ENCODE data around the gene RNF175.

Gene RNF175

GRCh38 chr4:153713866-153714646 lies 45.8 kb downstream of the RNF175 start:
- Mint-ChIP-seq H3K27me3 (no peaks in the 10 kb centered on the region), H3K27ac (no peak overlapping the region), H3K9me3 (no peaks in the 10 kb centered on the region), H3K4me1 (ENCODE audit: low read depth) (peaks cover 9% of the 10 kb centered on the region), H3K36me3 (ENCODE audit: low read depth) (peaks cover 14% of the 10 kb centered on the region), H3K4me3 (no peak overlapping the region)
- intact Hi-C loops (cut with micrococcal nuclease): no loop called here

- no peaks in the 10 kb centered on the region for H3K9me3 Mint-ChIP-seq
These were observed 49.1 kb downstream of the RNF175 start for GRCh38 chr4:153710681-153711080.

GRCh38 chr4:153706519-153706918 lies 53.3 kb downstream of the RNF175 start:
- Mint-ChIP-seq H3K27me3 (no peaks in the 10 kb centered on the region), H3K9me3 (no peaks in the 10 kb centered on the region), H3K4me3 (no peak overlapping the region), H3K27ac (peak overlapping the region; percentile 51), H3K4me1 (ENCODE audit: low read depth) (peaks cover 31% of the 10 kb centered on the region), H3K36me3 (ENCODE audit: low read depth) (peaks cover 44% of the 10 kb centered on the region)
- intact Hi-C loops (cut with micrococcal nuclease): no loop called here

More at GRCh38 chr4:153710681-153711080, 49.1 kb downstream of the RNF175 start:
- no peaks in the 10 kb centered on the region for H3K27me3 Mint-ChIP-seq
- peaks cover 31% of the 10 kb centered on the region for H3K4me1 Mint-ChIP-seq (ENCODE audit: low read depth)
- H3K27ac Mint-ChIP-seq: no peak overlapping the region
- no peak overlapping the region for H3K4me3 Mint-ChIP-seq
- intact Hi-C loops (cut with micrococcal nuclease): no loop called here
- peaks cover 19% of the 10 kb centered on the region for H3K36me3 Mint-ChIP-seq (ENCODE audit: low read depth)

- Mint-ChIP-seq H3K36me3 (ENCODE audit: low read depth) (peaks cover 44% of the 10 kb centered on the region), H3K9me3 (no peaks in the 10 kb centered on the region), H3K27me3 (no peaks in the 10 kb centered on the region), H3K27ac (peak overlapping the region; percentile 51), H3K4me3 (peak overlapping the region; percentile 30), H3K4me1 (ENCODE audit: low read depth) (peaks cover 31% of the 10 kb centered on the region)
- intact Hi-C loops (cut with micrococcal nuclease): no loop called here
These were observed 53.9 kb downstream of the RNF175 start for GRCh38 chr4:153705743-153706468.

GRCh38 chr4:153704522-153704921 lies 55.3 kb downstream of the RNF175 start:
- Mint-ChIP-seq H3K4me3 (no peak overlapping the region), H3K27ac (no peak overlapping the region), H3K36me3 (ENCODE audit: low read depth) (peaks cover 42% of the 10 kb centered on the region), H3K4me1 (ENCODE audit: low read depth) (peaks cover 31% of the 10 kb centered on the region), H3K9me3 (no peaks in the 10 kb centered on the region), H3K27me3 (no peaks in the 10 kb centered on the region)
- intact Hi-C loops (cut with micrococcal nuclease): no loop called here

GRCh38 chr4:153684971-153685371 lies 74.9 kb downstream of the RNF175 start:
- peak overlapping the region; percentile 87 for H3K4me3 Mint-ChIP-seq

GRCh38 chr4:153684182-153684970 lies 75.4 kb downstream of the RNF175 start, which contains the start of gene TLR2:
Gene TLR2 (plus strand): TSS chr4:153684280. CDS start chr4:153702908, 18,628 bp downstream.
- intact Hi-C loops (cut with micrococcal nuclease): loop anchor here (5.0 kb wide), 2 partner anchors 37 to 63 kb away; no protein-coding TSS in a partner anchor
- peaks cover 20% of the 10 kb centered on the region for H3K9me3 Mint-ChIP-seq
- H3K27me3 Mint-ChIP-seq: peaks cover 4% of the 10 kb centered on the region
- H3K27ac Mint-ChIP-seq: peak within 1 kb of the TSS; percentile 86
- H3K36me3 Mint-ChIP-seq (ENCODE audit: low read depth): peaks cover 36% of the 10 kb centered on the region
- peaks cover 30% of the 10 kb centered on the region for H3K4me1 Mint-ChIP-seq (ENCODE audit: low read depth)
- H3K4me3 Mint-ChIP-seq: peak within 1 kb of the TSS; percentile 87

More at GRCh38 chr4:153684971-153685371, 74.9 kb downstream of the RNF175 start:
- peaks cover 25% of the 10 kb centered on the region for H3K9me3 Mint-ChIP-seq
- intact Hi-C loops (cut with micrococcal nuclease): loop anchor here (5.0 kb wide), 3 partner anchors 38 to 62 kb away; no protein-coding TSS in a partner anchor
- H3K27ac Mint-ChIP-seq: peak overlapping the region; percentile 86
- H3K36me3 Mint-ChIP-seq (ENCODE audit: low read depth): peaks cover 42% of the 10 kb centered on the region
- H3K4me1 Mint-ChIP-seq (ENCODE audit: low read depth): peaks cover 25% of the 10 kb centered on the region
- H3K27me3 Mint-ChIP-seq: peaks cover 4% of the 10 kb centered on the region

- peaks cover 4% of the 10 kb centered on the region for H3K27me3 Mint-ChIP-seq
- intact Hi-C loops (cut with micrococcal nuclease): loop anchor here (5.0 kb wide), 2 partner anchors 36 to 64 kb away; no protein-coding TSS in a partner anchor
- peaks cover 13% of the 10 kb centered on the region for H3K9me3 Mint-ChIP-seq
These were observed 76.1 kb downstream of the RNF175 start for GRCh38 chr4:153683763-153684181.

GRCh38 chr4:153679486-153679885 lies 80.3 kb downstream of the RNF175 start:
- Mint-ChIP-seq H3K4me1 (ENCODE audit: low read depth) (peaks cover 24% of the 10 kb centered on the region), H3K36me3 (ENCODE audit: low read depth) (peaks cover 7% of the 10 kb centered on the region), H3K4me3 (no peak overlapping the region), H3K27ac (no peak overlapping the region), H3K27me3 (peaks cover 4% of the 10 kb centered on the region), H3K9me3 (peaks cover 16% of the 10 kb centered on the region)
- intact Hi-C loops (cut with micrococcal nuclease): no loop called here

More at GRCh38 chr4:153683763-153684181, 76.1 kb downstream of the RNF175 start:
- Mint-ChIP-seq H3K4me3 (peak overlapping the region; percentile 87), H3K27ac (peak overlapping the region; percentile 86), H3K36me3 (ENCODE audit: low read depth) (peaks cover 30% of the 10 kb centered on the region), H3K4me1 (ENCODE audit: low read depth) (peaks cover 33% of the 10 kb centered on the region)

GRCh38 chr4:153676984-153677383 lies 82.8 kb downstream of the RNF175 start:
- peaks cover 23% of the 10 kb centered on the region for H3K9me3 Mint-ChIP-seq
- no peak overlapping the region for H3K27ac Mint-ChIP-seq
- intact Hi-C loops (cut with micrococcal nuclease): no loop called here
- no peaks in the 10 kb centered on the region for H3K27me3 Mint-ChIP-seq
- no peak overlapping the region for H3K4me3 Mint-ChIP-seq
- peaks cover 14% of the 10 kb centered on the region for H3K4me1 Mint-ChIP-seq (ENCODE audit: low read depth)
- H3K36me3 Mint-ChIP-seq (ENCODE audit: low read depth): peaks cover 7% of the 10 kb centered on the region

GRCh38 chr4:153676486-153676885 lies 83.3 kb downstream of the RNF175 start:
- intact Hi-C loops (cut with micrococcal nuclease): no loop called here
- Mint-ChIP-seq H3K36me3 (ENCODE audit: low read depth) (peaks cover 7% of the 10 kb centered on the region), H3K27ac (peak overlapping the region; percentile 41), H3K4me1 (ENCODE audit: low read depth) (peaks cover 14% of the 10 kb centered on the region), H3K27me3 (no peaks in the 10 kb centered on the region), H3K4me3 (no peak overlapping the region), H3K9me3 (peaks cover 23% of the 10 kb centered on the region)

- H3K36me3 Mint-ChIP-seq (ENCODE audit: low read depth): peaks cover 5% of the 10 kb centered on the region
- H3K27ac Mint-ChIP-seq: no peak overlapping the region
These were observed 90.0 kb downstream of the RNF175 start for GRCh38 chr4:153669838-153670237.

GRCh38 chr4:153668647-153669046 lies 91.2 kb downstream of the RNF175 start:
- peaks cover 11% of the 10 kb centered on the region for H3K4me1 Mint-ChIP-seq (ENCODE audit: low read depth)
- no peak overlapping the region for H3K27ac Mint-ChIP-seq
- H3K9me3 Mint-ChIP-seq: peaks cover 34% of the 10 kb centered on the region
- intact Hi-C loops (cut with micrococcal nuclease): no loop called here
- H3K36me3 Mint-ChIP-seq (ENCODE audit: low read depth): peaks cover 9% of the 10 kb centered on the region
- no peak overlapping the region for H3K4me3 Mint-ChIP-seq
- H3K27me3 Mint-ChIP-seq: peaks cover 3% of the 10 kb centered on the region

More at GRCh38 chr4:153669838-153670237, 90.0 kb downstream of the RNF175 start:
- H3K9me3 Mint-ChIP-seq: peaks cover 37% of the 10 kb centered on the region
- H3K27me3 Mint-ChIP-seq: peaks cover 3% of the 10 kb centered on the region
- H3K4me1 Mint-ChIP-seq (ENCODE audit: low read depth): peaks cover 11% of the 10 kb centered on the region
- intact Hi-C loops (cut with micrococcal nuclease): no loop called here
- H3K4me3 Mint-ChIP-seq: no peak overlapping the region

All from dendritic cell treated with granulocyte-macrophage colony-stimulating factor and Interleukin-4, amounts not matched to agents 40 ng/mL and 50 ng/mL, for 4 days (primary cell).